ENCODE results near the gene PRKCA.

PRKCA gene

GRCh38 chr17:66747578-66748275 lies 445.3 kb downstream of the PRKCA start:
- no peak for DNase-seq (ENCODE audit: low read depth)

DNA sequence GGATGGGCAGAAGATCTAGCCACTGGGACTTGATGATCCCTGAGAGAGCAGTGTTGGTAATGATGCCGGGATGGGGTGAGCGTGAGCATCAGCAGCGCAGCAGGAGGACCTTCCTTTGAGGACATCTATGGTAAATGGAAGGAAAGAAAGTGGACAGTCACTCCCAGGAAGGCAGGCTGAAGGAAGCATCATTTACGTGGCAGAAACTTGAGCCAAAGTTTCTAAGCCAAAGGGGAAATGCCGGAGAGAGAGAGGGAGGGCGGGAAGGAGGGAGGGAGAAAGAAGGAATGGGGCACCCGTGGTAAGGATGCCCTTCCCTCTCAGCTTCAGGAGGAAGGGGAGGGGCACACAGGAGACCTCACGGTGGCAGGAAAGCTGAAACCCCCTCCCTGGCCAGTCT lies 446.2 kb downstream of the PRKCA start:
- DNase-seq (ENCODE audit: low read depth): no peak

GRCh38 chr17:66749217-66749832 lies 446.9 kb downstream of the PRKCA start:
- DNase-seq (ENCODE audit: low read depth): no peak

GRCh38 chr17:66750116-66750515 lies 447.7 kb downstream of the PRKCA start:
- DNase-seq (ENCODE audit: low read depth): no peak

DNA sequence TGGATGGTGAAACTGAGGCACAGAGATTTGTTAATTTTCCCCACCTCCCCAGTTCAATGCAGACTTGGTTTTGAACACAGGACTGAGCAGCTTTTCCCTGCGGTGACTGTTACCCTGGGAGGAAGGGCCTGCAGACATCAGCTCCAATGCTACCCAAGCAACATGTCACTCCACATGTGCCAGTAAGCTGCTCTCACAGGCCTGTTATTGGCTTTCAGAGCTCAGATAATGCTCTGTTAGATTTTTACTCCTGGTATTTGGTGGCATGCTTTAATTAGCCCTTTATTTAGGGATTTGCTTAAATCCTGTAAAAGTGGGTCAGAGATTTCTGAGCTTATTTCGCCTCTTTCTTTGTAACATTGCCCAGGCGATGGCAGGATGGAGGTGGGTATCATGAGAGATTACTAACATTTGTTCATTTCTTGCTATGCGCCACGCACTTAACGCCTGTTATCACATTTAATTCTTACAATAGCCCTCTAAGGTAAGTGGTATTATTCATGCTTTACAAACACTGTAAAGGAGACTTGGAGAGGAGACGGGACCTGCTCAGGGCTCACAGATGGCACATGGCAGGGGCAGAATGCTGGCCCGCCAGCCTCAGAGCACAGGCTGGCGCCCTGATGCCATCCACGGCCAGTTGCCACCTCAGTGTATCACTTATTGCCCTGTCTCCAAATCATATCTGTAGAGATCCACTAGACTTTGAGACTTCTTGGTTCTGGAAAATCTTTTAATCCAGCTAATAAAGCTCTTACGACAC lies 448.5 kb downstream of the PRKCA start:
- no peak for DNase-seq (ENCODE audit: low read depth)

DNA sequence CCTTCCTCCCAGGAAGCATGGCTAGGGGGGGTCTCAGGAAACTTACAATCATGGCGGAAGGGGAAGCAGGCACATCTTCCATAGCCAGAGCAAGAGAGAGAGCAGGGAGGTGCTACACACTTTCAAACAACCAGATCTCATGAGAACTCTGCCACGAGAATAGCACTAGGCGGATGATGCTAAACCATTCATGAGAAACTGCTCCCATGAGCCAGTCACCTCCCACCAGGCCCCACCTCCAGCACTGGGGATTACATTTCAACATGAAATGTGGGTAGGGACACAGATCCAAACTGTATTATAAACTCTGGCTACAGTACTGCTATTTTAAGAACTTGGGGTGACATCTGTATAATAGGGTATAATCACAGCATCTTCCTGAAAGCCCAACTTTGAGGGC lies 449.4 kb downstream of the PRKCA start:
- DNase-seq (ENCODE audit: low read depth): no peak

DNA sequence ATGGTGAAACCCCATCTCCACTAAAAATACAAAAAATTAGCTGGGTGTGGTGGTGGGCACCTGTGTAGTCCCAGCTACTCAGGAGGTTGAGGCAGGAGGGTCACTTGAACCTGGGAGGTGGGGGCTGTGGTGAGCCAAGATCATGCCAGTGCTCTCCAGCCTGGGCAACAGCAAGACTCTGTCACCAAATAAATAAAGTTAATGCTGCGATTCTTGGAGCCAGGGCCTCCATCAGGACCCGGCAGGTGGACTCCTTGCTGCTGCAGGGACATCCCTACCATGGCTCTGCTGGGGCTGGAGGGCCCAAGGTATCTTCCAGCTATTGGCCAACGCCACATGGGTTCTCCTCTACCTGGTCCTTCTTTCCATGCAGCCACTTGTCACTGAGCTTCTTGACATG lies 450.0 kb downstream of the PRKCA start:
- no peak for DNase-seq (ENCODE audit: low read depth)

DNA sequence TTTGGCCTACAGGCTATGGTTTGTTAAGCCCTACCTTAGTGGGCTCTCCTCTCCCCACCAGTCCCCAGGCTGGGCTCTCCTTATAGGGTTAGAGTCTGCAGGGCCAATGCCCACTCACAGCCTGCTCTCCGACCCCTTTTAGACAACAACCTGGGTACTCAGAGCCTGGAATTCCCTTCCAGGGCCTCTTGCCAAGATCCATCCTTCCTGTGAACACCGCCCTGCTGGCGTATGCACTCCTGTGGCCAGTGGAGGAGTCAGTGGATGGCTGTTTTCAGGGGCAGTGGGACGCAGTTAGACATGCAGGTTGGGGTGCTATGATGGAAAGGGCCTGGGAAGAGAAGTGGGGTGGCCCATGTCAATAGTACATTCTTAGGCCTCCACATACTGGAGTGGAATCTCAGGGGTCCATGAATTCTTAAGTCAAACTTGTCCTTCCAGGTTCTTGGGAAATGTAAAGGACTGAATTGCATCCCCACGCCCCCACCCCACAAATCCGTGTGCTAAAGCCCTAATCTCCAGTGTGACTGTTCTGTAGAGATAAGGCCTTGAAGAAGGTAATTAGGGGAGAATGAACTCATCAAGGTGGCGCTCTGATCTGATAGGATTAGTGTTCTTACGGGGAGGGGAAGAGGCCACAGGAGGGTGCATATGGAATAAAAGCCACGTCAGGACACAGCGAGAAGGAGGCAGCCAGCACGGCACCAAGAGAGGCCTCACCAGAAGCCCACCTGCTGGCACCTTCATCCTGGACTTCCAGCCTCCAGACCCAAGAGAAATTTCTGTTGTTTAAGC lies 450.9 kb downstream of the PRKCA start:
- DNase-seq (ENCODE audit: low read depth): no peak

- DNase-seq (ENCODE audit: low read depth): no peak
Observed at GRCh38 chr17:66755101-66755943, 452.9 kb downstream of the PRKCA start.

DNA sequence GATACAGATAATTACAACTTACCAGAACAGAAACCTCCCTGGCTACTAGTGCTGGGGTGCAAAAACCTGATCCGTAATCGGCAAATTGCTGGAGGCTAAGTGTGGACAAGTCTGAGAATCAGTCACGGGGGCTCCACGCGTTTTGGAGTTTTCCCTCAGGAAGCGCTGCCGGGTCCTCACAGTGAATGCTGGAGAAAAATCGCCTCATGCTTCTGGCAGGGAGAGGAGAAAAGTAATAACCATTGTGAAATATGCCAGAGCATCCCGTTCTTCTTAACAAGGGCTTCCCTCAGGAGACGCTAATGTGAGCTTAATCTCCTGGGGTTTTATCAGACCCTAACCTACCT lies 453.5 kb downstream of the PRKCA start:
- DNase-seq (ENCODE audit: low read depth): no peak

GRCh38 chr17:66760324-66760723 lies 457.9 kb downstream of the PRKCA start:
- no peak for DNase-seq (ENCODE audit: low read depth)

DNA sequence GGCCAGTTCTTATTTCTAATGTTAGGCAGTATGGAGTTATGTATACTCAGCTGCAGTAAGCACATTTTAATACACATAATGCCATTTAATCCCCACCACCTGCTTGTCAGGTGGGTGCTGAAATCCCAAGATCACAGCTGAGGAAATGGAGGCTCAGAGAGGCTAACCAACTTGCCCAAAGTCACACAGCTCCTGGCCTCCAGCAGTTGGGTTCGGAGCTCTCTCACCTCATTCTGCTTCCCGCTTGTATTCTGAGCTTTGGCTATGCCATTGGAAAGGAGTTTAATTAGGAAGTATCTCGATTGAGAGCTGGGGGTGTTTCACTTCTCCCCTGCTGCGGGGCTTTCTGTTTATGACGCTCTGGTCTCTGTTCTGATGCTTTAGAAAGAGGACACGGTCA lies 459.9 kb downstream of the PRKCA start:
- DNase-seq (ENCODE audit: low read depth): no peak

GRCh38 chr17:66763056-66763455 lies 460.6 kb downstream of the PRKCA start:
- DNase-seq (ENCODE audit: low read depth): no peak

GRCh38 chr17:66764506-66764905 lies 462.1 kb downstream of the PRKCA start:
- DNase-seq (ENCODE audit: low read depth): no peak

- DNase-seq (ENCODE audit: low read depth): no peak
Observed at GRCh38 chr17:66767154-66767933, 464.9 kb downstream of the PRKCA start.

DNA sequence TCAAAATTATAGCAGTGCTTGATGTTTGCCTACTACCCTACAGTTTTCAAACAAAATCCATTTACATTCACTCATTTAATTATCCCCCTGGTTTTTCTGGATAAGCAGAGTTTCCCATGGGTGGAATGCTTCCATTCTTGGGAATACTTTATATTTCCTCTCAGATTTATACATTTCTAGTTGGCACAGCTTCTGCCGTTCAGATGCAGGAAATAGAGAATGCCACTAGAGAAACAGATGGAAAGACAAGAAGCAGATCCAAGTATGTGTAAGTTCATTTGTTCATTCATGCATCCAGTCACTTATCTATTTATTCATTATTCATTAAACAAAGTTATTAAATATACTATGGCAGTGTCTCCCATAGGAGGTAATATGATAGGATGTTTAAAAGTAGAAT lies 467.5 kb downstream of the PRKCA start:
- DNase-seq (ENCODE audit: low read depth): no peak

DNA sequence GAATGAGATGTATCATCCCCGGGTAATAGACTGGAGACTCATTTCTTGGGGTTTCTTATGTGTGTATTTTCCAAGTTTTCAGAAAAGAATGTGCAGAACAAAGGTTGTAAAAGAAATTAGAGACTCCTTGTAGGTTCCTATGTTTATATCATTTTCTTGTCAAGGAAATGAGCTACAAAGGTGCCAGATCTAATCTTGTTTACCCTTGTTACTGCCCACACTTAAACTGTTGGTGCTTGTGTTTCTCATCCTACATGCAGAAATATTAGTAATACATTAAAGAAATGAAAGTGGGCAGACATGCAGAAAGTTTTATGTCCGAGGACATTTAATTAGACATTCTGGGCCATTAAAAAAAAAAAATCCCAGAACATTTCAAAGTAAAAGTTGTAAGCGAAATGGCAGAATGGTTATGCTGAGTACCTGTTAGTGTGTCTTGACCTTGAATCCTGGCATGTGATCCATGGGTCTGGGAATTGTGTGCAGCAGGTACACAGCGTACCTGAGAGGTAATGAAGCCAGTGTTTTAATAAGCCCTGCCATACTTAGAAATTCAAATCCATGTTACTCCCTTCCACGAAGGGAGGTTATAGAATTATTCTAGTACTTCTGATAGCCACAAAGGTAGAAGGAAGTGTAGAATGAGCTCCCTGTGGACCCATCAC lies 469.9 kb downstream of the PRKCA start:
- DNase-seq (ENCODE audit: low read depth): no peak

GRCh38 chr17:66775271-66775670 lies 472.9 kb downstream of the PRKCA start:
- no peak for DNase-seq (ENCODE audit: low read depth)

DNA sequence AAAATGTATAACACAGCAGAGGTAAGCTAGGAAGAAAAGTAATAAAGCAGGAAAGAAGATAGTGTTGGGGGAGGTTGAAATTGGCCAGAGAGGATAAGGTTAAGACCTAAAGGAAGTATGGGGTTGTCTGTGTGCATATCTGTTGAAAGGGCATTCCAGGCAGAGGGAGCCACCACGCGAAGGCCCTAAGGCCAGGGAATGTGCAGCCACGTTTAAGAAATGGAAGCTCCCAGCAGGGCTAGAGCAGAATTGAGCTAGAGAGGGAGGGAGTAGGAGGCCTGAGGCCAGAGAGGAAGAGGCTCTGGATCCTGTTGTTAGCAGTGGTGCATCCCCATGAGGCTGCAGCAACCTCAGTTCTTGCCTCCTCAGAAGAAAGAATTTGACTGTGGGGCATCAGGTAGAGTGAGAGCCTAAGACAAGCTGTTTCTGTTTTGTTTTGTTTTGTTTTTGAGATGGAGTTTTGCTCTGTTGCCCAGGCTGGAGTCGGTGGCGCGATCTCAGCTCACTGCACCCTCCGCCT lies 473.5 kb downstream of the PRKCA start:
- DNase-seq (ENCODE audit: low read depth): no peak

All from stimulated activated CD8-positive, alpha-beta memory T cell treated with anti-CD3 and anti-CD28 coated beads, Interleukin-4, amount 100 ng/mL, for 24 hours (primary cell).